GM12872 (cell line): ENCODE data around the gene TMEM273.

ENCODE experiments used
- CTCF ChIP-seq: IDR thresholded peaks from 3 replicates; pipeline ENCODE4 v1.5.1; 2011; ENCODE audit warnings: low read depth, mild to moderate bottlenecking, low read length, moderate library complexity; ENCODE audit not compliant: insufficient read depth

TMEM273 gene

GRCh38 chr10:49182776-49183175 lies 5.4 kb downstream of the TMEM273 start:
- TF ChIP-seq CTCF: no peak

GRCh38 chr10:49180444-49180860 lies 7.7 kb downstream of the TMEM273 start:
- TF ChIP-seq CTCF: no peak

DNA sequence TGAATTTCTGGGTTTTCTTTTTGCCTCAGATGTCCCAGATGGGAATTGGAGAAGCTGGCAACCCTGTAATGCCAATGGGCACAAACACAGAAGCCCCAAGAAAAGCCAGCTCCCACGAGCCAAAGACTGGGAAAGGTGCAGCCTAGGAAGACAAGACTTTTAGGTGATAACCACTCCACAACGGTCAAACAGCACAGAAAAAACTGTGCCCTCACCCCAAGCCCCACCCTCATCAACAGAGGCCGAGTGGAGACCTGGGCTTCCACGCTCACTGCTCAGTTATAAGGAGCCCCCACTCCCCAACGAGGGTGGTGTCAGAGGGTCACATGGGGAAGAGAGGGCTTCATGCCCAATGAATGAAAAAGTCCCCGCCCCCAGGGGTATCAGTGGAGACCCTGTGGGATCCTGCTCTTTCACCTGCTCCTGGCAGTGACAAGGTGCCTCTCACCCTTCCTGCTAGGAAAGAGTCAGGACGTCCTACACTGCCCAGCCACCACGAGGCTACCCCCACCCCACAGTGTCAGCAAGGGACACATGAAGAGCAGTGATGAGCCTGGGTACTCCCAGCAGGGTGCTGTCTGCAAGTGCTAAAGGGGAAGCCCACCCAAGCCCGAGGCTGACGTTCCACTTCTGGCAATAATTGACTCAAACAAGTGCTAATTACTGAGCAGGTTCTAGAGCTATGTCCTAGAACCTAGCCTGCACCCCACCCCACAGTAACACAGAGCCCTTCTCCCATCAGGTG lies 8.3 kb downstream of the TMEM273 start:
- TF ChIP-seq CTCF: no peak

GRCh38 chr10:49178489-49179471 lies 9.4 kb downstream of the TMEM273 start:
- no peak for TF ChIP-seq CTCF

- TF ChIP-seq CTCF: no peak
Measured at GRCh38 chr10:49177391-49178355, 10.5 kb downstream of the TMEM273 start.

- TF ChIP-seq CTCF: peak; percentile 69
Measured at GRCh38 chr10:49176310-49177268, 11.6 kb downstream of the TMEM273 start.
